RWPE2 (cell line): Measurements from ENCODE around the gene OR6C3.

ENCODE experiments used
- ATAC-seq: fragments of 200-7000 bp; cut with Tn5 transposase; 3 replicates; pipeline ENCODE4 v1.9.1; 2021; ENCODE audit warnings: low read depth
- DNase-seq: peaks from one replicate; pipeline ENCODE4 v3.0.0-alpha.2; 2020; ENCODE audit warnings: low spot score
- H3K27ac ChIP-seq: fragments of 450-650 bp; 2 replicates; pipeline ENCODE4 v1.5.1; 2017; ENCODE audit warnings: mild to moderate bottlenecking; ENCODE audit not compliant: poor library complexity, severe bottlenecking
- H3K27me3 ChIP-seq: fragments of 250-450 bp; sonication (Bioruptor Pico); 2 replicates; pipeline ENCODE4 v1.5.1; 2021; ENCODE audit warnings: mild to moderate bottlenecking, moderate library complexity; ENCODE audit not compliant: insufficient read depth, poor library complexity, severe bottlenecking
- H3K36me3 ChIP-seq: fragments of 250-450 bp; sonication (Bioruptor Pico); 2 replicates; pipeline ENCODE4 v1.5.1; 2020; ENCODE audit warnings: low read depth, mild to moderate bottlenecking, moderate library complexity
- H3K4me1 ChIP-seq: fragments of 250-450 bp; sonication (Bioruptor Pico); 2 replicates; pipeline ENCODE4 v1.5.1; 2021; ENCODE audit warnings: mild to moderate bottlenecking, moderate library complexity; ENCODE audit not compliant: insufficient read depth, poor library complexity, severe bottlenecking
- H3K4me3 ChIP-seq: fragments of 250-450 bp; sonication (Bioruptor Pico); 2 replicates; pipeline ENCODE4 v1.5.1; 2021; ENCODE audit warnings: mild to moderate bottlenecking, moderate library complexity; ENCODE audit not compliant: severe bottlenecking
- H3K9me3 ChIP-seq: fragments of 250-450 bp; sonication (Bioruptor Pico); 2 replicates; pipeline ENCODE4 v1.5.1; 2021; ENCODE audit warnings: mild to moderate bottlenecking, moderate library complexity; ENCODE audit not compliant: severe bottlenecking
- CTCF ChIP-seq: fragments of 450-650 bp; IDR thresholded peaks from one replicate; pipeline ENCODE4 v1.5.1; 2017; ENCODE audit warnings: mild to moderate bottlenecking, moderate library complexity; ENCODE audit not compliant: poor library complexity, severe bottlenecking

Gene OR6C3

GRCh38 chr12:55372521-55372920, 42.0 kb downstream of the OR6C3 start:
- no peak for ATAC-seq
- no peaks in the 10 kb centered on the region for H3K4me1 ChIP-seq
- no peaks in the 10 kb centered on the region for H3K36me3 ChIP-seq
- no peak overlapping the region for H3K4me3 ChIP-seq
- no peak overlapping the region for H3K27ac ChIP-seq
- H3K9me3 ChIP-seq, result no peaks in the 10 kb centered on the region
- DNase-seq, result no peak
- no peak for TF ChIP-seq CTCF
- peaks cover 18% of the 10 kb centered on the region for H3K27me3 ChIP-seq
